ENCODE results near the gene LETMD1.

DNA sequence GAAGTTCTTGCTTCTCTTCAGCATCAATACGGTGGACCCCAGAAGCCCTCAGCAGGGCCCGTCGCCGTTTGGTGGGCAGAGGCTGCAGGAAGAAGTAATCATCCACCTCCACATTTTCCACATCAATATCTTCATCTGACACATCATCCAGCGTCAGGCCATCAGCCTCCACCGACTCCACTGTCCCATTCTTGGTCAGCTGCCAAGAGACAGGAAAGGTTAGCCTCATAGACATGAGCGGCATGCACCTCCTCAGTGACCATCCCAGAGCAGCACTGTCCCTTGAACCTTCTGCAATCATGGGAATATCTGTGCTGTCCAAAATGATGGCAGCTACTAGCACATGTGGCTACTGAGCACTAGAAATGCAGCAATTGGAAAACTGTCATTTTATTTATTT, 19.6 kb downstream of the LETMD1 start:
- TF ChIP-seq EZH2phosphoT487 (IDR thresholded peaks at IDR 0.05; ENCODE audit: insufficient read depth, low read depth) (no peak), EZH2 (IDR thresholded peaks at IDR 0.05; ENCODE audit: insufficient read depth, poor library complexity, severe bottlenecking) (no peak)

All from GM23248 (cell line).